GM21381 (cell line): ENCODE results near the gene WHRN.

ENCODE experiments used
- ATAC-seq: cut with Tn5 transposase; IDR thresholded peaks from one replicate; pipeline ENCODE4 v1.9.1; 2021; ENCODE audit warnings: mild to moderate bottlenecking, moderate library complexity; ENCODE audit not compliant: unreplicated experiment

The WHRN gene

DNA sequence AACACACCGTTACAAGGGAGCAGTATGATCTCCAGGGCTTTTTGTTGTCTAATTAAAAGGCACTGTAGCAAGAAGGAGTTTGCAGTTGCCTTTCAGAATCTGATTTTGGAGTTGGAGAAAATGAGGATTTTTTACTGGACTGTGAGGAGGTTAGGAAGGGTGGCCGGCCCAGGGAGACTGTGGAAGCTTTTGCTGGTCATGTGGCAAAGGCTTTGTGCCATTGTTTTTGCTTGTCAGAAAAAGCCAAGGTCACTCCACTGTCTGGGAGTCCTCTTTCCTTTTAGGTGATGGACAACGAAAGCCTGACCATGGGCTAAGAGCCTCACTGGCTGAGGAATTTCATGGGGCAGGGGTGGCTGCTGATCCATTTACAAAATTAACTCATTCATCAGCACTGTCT lies 10.3 kb upstream of the WHRN start:
- ATAC-seq = no peak

DNA sequence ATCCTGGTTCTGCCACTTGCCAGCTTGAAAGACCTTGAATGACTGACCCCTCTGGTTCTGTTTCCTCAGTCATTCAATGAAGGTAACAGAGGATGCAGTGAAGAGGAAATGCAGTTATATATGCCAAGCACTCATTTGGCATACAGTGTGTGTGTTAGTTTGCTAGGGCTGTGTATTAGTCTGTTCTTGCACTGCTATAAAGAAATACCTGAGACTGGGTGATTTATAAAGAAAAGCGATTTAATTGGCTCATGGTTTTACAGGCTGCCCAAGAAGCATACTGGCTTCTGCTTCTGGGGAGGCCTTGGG lies 8.6 kb upstream of the WHRN start:
- ATAC-seq = no peak

DNA sequence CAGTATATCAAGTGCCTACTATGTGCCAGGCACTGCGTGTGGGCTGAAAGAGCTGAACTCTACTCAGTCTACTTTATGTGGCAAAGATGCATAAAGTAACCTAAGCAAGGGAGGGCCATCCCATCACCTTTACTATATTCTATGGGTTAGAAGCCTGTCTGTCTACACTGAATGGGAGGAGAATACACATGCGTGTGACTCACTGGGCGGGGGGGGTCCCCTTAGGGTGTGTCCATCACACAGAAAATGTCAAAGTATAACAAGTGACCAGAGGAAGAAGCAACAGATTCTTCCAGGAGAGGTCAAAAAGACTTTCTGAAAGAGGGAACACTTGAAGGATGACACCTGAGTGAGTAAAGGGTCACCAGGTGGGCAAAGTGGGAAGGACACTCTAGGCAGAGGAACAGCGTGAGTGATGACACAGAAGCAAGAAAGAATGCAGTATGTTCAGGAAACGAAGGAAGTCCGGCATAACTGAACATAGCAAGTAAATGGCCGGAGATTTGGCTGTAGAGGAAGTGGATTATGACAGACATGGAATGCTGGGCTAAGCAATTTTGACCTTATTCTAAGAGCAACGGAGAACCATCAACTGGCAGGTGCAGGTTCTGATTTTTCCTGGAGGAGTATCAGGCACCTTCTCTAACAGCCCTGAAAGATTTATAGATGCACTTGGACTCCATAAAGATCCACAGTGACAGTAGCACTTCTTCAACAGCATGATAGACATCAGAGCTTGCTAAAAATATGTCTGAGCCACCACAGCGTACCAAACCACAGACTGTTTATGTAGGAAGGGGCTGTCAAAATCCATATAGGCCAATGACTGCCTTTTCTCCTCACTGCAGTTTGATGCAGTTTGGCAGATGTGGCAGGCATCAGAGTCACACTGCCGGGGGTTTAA lies 8.0 kb upstream of the WHRN start:
- no peak for ATAC-seq

DNA sequence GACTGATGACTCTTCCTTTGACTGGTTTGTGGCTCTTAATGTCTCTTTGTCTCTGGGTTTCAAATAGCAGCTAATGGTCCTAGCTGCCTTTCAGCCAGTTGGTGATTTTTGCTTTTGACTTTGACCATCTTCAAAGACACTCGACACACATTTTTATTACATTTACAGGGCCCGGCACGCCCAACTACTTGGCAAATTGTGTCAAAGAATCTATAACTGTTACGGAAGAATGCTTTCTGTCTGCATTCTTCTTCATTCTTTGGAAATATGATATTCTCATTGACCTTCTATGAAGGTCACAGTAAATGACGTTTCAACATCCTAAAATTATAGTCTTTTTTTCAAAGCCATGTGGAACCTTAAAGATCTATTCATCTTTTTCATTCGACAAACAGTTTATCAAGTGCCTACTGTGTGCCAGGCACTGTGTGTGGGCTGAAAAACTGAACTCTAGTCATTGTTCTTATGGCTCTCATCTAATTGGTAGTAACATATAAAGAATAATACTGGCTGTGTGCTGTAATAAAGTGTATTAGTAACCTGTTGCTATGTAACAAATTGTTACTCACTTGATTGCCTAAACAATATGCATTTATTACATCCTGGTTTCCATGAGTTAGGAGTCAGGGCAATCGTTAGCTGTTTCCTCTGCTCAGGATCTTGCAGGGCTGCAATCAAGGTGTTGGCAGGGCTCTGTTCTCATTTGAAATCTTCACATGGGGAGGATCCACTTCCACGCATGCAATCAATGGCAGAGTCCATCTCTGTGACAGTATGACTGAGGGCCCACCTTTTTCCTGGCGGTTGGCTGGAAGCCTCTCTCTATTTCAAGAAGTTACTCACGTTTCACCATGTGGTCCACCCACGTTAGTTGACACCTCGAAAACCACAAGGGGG lies 7.0 kb upstream of the WHRN start:
- no peak for ATAC-seq

DNA sequence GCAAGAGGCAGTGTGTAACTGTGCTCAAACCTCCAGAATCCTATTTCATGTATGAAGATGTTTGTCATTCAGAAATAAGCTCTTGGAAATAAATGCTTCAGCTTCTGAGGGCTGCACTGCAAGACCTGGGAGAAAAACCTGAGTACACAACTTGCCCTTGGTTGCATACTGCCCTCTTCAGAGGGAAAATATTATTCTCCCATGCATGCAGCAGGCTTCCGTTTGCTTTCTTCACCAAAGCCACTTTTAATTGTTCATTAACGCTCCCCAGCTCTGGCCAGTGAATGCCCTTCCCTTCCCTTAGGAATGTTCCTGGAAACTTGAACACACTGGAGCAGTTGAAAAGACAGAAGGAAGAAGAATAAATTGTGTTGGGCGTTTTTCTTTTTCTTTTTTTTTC lies 2.5 kb upstream of the WHRN start:
- ATAC-seq = no peak

DNA sequence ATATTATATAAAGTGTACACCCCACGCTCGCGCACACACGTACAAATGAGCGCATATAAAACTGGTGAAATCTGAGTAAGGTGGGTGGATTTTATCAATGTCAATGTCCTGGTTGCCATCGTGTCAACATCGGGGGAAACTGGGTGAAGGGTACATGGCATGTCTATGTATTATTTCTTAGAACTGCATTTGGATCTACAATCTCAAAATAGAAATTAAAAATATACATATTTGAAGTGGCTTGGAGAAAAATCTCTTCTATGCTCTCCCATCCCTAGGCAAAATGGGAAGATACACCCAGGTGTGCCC lies 763 bp upstream of the WHRN start:
- ATAC-seq = no peak

DNA sequence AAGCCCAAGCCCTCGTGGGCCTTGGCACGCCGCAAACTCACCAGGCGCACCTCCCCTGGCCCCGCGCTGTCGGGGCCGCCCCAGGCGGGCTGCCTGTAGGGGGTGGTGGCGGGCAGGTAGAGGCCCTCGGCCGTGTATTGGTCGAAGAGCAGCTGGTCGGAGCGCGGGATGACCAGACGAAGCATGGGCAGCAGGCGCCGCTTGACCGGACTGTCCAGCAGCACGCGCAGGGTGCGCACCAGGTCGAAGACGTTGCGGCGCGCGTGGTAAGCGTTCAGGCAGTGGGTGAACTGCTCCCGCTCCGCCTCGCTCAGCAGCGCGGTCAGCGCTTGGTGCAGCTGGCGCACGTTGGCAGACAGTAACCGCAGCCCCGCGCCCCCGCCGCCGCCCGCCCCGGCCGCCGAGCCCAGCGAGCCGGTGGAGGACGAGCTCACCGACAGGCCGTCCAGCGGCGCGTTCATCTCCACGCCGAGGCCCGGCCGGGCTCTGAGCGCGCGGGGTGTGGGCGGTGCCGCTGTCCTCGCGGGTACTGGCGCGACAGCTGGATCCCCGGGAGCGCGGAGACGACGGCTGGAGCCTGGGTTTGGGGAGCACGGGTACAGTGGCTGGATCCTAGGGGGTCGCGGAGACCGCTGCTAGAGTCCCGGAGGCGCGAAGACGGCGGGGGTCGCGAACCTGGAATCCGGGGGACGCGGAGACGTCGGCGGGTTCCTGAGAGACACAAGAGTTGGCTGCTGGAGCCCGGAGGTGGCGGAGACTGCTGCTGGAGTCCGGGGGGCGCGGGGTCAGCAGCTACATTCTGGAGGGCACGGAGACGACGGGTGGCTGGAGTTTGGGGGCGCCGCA lies 709 bp downstream of the WHRN start:
- ATAC-seq = no peak

DNA sequence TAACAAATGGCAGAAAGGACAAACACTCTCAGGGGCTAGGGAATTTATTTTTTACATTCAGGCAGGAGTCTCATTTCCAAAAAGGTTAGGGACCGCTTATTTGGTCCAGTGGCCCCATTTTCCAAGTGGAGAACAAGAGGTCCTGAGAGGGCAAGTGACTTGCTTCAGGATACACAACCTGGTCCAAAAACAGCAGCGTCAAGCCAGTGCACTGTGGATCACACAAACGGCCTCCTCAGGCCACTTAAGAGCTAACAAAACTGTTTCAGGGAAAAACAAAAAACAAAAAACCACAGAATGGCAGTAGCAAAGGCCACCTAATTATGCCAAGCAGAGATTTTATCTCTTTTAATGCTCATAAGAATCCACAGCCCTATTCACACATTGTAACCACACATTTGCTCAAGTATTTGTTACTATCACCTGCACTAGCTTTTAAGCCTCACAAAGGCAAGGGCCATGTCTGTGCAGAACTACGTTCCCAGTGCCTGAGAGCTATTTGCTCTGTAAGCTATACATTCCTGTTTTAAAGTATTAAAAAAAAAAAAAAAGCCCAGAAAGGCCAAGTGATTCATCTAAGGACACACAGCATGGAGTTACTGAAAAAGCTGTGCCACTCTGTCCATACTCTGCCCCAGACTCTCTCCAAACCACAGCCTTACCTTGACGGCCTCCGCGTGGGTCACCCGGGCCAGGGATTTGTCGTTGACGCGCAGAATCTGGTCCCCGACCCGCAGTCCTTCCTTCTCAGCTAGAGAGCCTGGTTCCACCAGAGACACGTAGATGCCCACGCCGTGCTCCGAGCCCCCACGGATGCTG lies 1.5 kb downstream of the WHRN start:
- no peak for ATAC-seq

DNA sequence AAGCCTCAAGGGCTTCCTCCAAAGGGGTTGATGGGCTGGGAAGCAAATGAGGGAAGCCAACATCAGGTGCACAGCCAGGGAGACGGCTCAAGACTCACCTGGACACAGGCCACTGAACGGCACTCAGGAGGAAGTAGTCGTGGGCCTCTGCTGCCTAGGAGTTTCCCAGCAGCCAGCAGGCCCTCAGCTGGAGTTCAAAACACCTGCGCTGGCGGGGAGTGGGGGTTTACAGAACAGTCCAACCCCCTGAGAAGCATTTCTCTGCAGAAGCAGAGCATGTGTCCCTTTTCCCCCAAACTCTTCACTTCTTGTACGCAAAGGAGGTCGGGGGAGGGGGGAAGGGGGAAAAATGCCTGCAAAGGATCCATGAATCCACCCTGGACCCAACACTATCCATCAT lies 2.3 kb downstream of the WHRN start:
- ATAC-seq = no peak

DNA sequence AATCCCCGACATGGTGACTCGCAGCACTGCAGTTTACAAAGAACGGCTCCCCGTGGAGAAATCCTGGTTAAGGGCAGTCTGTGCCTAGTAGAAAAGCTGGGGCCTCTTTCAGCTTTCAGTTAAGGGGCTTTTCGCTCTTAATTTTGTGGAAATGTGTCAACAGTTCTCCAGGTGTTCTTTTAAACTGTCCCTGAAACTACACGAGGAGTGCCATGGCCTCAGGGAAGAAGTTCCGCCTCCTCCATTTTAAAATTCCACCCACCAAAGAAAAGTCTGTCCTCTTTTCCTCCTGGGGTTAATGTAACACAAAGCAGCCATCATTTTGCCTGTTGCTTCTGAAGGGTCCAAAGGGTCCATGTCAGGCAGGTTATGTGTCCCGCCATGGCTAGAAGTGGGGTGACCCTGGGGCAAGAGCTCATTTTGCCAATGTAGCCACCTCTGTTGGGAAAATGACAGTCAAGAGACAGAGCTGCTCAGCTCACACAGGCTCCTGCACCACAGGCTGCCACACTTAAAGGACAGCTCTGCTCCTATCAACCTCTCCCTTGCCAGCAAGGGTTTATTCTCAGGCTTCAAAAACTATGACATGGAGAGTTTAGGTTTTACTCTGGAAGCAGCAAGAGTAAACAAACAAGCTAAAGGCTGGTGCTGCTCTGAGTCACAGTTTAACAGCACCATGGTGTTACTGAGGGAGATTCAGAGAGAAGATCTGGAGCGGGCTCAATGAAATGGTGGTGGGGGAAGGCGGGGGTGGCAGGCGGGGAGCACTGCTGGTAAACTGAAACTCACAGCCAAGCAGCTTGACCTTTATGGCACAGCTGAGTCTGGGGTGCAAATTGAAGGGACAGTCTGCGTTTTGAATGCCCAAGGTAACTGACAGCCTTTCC lies 3.2 kb downstream of the WHRN start:
- ATAC-seq = no peak

DNA sequence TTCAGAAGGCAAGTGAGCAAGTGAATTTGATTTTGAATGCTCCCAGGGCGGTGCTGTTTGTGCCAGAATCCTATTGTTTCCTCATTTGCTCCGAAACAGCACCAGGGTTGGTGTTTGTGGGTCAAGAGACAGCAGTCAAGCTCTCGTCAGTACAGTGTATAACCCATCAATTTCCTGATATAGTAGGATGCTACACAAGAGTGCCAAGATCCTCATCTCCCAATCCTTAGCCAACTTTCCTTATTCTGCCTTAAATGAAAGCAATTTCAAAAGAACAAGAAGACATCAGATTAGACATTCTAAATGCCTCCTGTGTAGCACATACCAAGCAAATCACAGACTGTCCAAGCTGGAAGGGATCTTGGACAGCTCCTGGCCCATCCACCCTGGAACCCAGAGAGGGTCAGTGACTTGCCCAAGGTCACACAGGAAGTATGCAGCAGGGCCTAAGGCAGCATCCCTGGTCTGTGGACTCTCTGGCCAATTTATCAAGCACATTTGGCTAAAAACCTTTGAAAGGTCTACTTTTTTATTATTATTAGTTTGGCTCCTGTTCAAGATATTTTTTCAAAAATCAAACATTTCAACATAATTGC lies 4.5 kb downstream of the WHRN start:
- no peak for ATAC-seq

DNA sequence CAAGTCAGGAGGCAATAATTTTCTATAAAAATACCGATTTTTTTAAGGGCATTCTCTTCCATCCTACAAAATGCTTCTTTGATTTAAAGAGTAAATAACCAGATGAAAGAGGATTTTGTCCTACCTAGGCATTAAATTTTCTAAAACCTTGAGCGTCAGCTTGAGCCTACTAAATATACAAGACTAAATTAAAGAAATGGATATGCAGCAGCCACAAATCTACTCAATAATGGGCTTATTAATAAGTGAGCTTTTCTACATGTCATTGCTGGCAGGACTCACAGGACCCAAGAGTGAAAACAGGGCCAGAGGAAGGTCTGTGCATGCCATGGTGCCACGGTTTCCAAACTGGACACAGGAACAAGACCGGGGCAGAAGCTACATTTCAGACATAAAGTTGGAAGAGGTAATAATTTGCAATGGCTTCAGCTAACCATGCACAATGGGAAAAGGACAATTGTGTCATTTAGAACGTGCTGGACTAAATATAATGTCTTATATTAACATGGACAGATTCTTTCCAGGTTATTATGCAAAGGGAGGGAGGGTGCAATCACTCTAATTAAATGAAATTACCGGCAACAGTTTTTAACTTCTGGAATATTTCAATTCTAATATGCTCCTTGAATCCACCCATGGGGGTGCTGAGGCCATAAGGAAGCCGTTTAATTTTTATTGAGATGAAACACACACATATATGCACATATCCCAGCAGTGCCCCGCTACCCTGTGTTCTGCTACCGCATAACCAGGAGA lies 5.2 kb downstream of the WHRN start:
- no peak for ATAC-seq

DNA sequence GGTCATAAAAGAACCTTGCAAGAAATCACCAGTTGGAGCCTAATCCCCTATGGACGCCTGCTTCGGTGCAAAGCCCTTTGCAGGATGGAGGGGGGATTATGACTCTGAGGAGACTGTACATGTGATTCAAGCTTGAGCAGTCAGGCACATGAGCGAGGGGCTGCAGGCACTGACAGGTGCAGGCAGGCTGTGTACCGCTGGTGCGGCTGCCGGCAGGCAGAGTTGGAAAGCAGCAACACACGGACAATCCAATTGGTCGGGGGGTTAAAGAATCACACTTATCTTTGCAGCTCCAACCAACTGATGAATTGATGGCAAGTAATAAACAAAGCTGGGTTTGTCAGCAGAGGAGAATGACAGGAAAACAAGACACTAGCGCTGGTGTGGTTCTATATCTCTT lies 5.7 kb downstream of the WHRN start:
- ATAC-seq = no peak

DNA sequence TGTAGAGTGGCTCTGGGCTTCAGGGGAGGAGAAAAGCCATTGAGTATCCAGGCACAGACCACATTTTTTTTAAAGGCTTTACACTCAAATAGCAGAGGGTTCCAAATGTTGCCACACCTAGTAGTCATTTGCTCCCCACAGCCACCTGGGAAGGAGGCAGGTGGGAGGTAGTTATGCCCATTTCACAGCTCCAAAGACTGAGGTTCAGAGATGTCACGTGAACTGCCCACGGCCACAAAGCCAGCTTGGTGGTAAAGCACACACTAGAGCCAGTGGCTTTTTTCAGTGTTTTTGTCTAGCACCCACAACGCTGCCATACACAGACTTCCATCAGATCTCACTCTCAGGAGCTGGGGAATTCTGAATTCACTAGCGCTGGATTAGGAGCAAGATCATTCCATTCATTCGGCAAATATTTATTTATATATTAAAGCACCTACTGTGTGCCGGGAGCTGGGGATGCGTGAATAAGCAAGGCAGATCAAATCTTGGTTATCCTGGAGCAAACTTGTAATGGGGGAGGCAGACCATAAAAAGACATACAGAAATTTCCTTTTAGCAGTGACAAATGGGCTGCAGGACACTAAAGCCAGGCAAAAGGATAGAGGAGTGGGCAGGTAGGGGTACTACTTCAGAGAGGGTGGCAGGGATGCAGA lies 7.4 kb downstream of the WHRN start:
- no peak for ATAC-seq

DNA sequence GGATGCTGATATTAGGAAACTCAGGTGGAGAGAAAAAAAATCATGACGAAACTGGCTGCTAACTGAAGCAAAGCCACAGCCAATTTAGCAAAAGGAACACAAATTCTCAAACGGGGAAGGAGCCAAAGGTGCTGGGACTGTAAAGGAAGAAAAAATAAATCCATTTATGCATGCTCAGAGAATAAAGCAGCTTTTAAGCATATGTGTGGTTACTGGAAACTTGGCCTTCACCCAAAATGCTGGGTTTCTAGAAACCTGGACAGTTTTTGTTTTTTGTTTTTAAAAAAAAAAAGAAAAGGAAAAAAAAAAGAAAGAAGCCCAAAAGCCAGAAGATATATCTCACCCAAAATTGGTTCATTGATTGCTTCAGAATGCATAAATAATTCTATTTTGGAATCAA lies 8.0 kb downstream of the WHRN start:
- ATAC-seq = no peak

DNA sequence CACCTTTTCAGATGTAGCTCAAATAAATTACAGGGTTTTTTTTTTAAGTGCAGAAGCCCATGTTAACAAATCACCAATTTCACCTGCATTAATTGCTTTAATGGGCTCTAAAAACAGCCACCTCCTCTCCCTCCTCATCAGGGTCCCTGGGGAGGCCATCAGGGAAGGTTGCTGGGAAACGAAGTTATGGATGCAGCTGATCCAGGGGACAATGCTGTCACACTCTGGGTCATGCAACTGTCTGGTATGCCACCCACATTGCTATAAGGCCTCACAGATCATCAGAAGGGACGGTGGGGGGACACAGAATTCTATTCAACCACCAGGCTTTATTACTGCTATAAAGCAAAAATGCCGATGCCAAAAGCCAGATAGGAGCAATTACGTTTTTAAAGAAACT lies 9.3 kb downstream of the WHRN start:
- ATAC-seq = no peak

DNA sequence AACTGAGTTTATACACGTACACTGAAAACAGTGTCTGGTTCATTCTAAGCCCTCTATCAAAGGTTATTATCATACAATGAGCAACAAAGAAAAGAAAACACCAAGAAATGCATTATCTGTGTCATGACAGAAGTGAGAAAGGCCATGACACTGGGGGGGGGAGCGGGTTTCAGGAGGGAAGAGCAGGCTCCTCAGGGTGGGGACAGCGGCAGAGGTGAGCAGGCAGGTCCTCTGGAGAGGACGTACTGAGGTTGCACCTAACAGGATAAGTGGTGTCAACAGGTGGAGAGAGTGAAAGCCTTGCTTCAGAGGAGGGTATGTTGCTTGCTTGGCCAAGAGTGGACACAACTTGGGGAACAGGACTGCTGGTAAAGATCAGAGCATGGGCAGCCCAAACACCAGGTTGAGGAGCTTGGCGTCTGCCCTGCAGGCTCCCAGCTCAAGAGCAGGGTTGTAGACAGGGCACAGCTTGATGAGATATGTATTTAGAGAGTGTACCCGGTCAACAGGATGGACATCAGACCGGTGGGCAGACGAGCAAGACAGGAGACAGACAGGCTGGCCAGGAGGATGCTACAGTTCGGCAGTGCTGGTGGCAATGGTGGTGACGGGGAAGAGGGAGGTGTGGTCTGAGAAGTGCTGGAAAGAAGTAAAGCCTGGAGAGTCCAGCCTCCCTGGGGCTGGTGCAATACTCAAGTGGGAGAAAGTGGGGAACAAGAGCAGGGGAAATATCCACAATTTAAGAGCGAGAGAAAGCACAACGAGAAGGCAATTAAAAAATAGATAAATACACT lies 10.3 kb downstream of the WHRN start:
- no peak for ATAC-seq
